A549 (cell line): ENCODE data around the gene RPS6KA6. TPM values are rescaled to one million over a fixed set of nuclear protein-coding genes. Genes with fewer than 3 reads are reported as not detected.

ENCODE experiments used
- ATAC-seq, 2 experiments: fragments of 200-7000 bp in 1 of 2; fragments of >200 bp in 1 of 2; cut with Nextera tagmentation in 1 of 2; cut with Tn5 transposase in 1 of 2; 3 replicates each; pipeline versions ENCODE4 v1.8.0 to v1.9.1; 2018 to 2020; ENCODE audit warnings: mild to moderate bottlenecking in 1 of 2, moderate library complexity in 1 of 2
- CTCF ChIA-PET: fragments of 300-600 bp; sonication (Branson Sonifier 250); formaldehyde crosslinking; extraction: SDS; loops from one replicate; lab custom pipeline; 2021; ENCODE audit warnings: antibody characterized with exemption, inconsistent platforms; lab: Yijun Ruan, JAX
- POLR2A ChIA-PET: fragments of 350-600 bp; formaldehyde crosslinking; extraction: SDS; loops from one replicate; lab custom pipeline; 2021; ENCODE audit warnings: antibody characterized with exemption, inconsistent platforms; lab: Yijun Ruan, JAX
- DNase-seq, 2 experiments: peaks; one replicate each; pipeline versions ENCODE4 v3.0.0 to v3.0.0-alpha.2; 2011 to 2016; ENCODE audit warnings: low read depth in 1 of 2, low spot score in 1 of 2
- FAIRE-seq: peaks from 2 replicates; lab custom pipeline; 2011; peaks lifted over from hg19 to GRCh38; lab: Jason Lieb, UNC
- H3K27ac ChIP-seq, 2 experiments: fragments of >200 bp; sonication (Bioruptor Twin); formaldehyde crosslinking; 3 replicates each; pipeline ENCODE4 v1.5.1; 2016 to 2017
- H3K4me1 ChIP-seq: fragments of >200 bp; sonication (Bioruptor Twin); formaldehyde crosslinking; 3 replicates; pipeline ENCODE4 v1.6.1; 2016
- H3K4me2 ChIP-seq: fragments of >200 bp; sonication (Bioruptor Twin); formaldehyde crosslinking; 3 replicates; pipeline ENCODE4 v1.6.1; 2016
- H3K4me3 ChIP-seq: fragments of >200 bp; sonication (Bioruptor Twin); formaldehyde crosslinking; 3 replicates; pipeline ENCODE4 v1.5.1; 2016
- H3K9me3 ChIP-seq: fragments of >200 bp; sonication (Bioruptor Twin); formaldehyde crosslinking; 3 replicates; pipeline ENCODE4 v1.6.1; 2016
- BHLHE40 ChIP-seq: IDR thresholded peaks from 2 replicates; pipeline ENCODE4 v1.6.1; 2012; ENCODE audit warnings: low read depth, low read length, inconsistent platforms
- CBX8 ChIP-seq: fragments of 200-600 bp; sonication (generic); IDR thresholded peaks from 2 replicates; pipeline ENCODE4 v1.6.1; 2016
- CHD2 ChIP-seq: fragments of 150-350 bp; IDR thresholded peaks from 2 replicates; pipeline ENCODE4 v1.6.1; 2014; ENCODE audit warnings: low read length; ENCODE audit not compliant: partially characterized antibody
- EHF ChIP-seq: fragments of 250-450 bp; sonication (Bioruptor Pico); IDR thresholded peaks from 2 replicates; pipeline ENCODE4 v1.5.0; 2020; ENCODE audit warnings: mild to moderate bottlenecking
- FOSB ChIP-seq: fragments of 250-450 bp; sonication (Bioruptor Pico); IDR thresholded peaks from 2 replicates; pipeline ENCODE4 v1.5.0; 2020; ENCODE audit warnings: mild to moderate bottlenecking, moderate library complexity
- GATA3 ChIP-seq: IDR thresholded peaks from 2 replicates; pipeline ENCODE4 v1.6.1; 2012; ENCODE audit warnings: borderline replicate concordance
- HOXB13 ChIP-seq: fragments of 250-450 bp; sonication (Bioruptor Pico); IDR thresholded peaks from 2 replicates; pipeline ENCODE4 v1.5.0; 2020; ENCODE audit warnings: low read depth, mild to moderate bottlenecking, moderate library complexity
- JUN ChIP-seq, 2 experiments: fragments of >200 bp; sonication (Bioruptor Twin); formaldehyde crosslinking; IDR thresholded peaks; 2 replicates in 1 of 2; 3 replicates in 1 of 2; pipeline ENCODE4 v1.6.1; 2016 to 2017
- KDM5A ChIP-seq: fragments of 200-600 bp; sonication (generic); IDR thresholded peaks from 2 replicates; pipeline ENCODE4 v1.6.1; 2016; ENCODE audit warnings: antibody characterized with exemption, mild to moderate bottlenecking
- MAZ ChIP-seq: fragments of 150-350 bp; IDR thresholded peaks from 2 replicates; pipeline ENCODE4 v1.6.1; 2014; ENCODE audit warnings: antibody characterized with exemption, low read depth, low read length, borderline replicate concordance
- MYC ChIP-seq: IDR thresholded peaks from 2 replicates; pipeline ENCODE4 v1.6.1; 2012; ENCODE audit warnings: mild to moderate bottlenecking, inconsistent platforms, low read length, improper control_type of control experiment, borderline replicate concordance
- NFE2L2 ChIP-seq: fragments of 150-350 bp; conservative IDR thresholded peaks from 2 replicates; pipeline ENCODE4 v1.6.1; 2014; ENCODE audit warnings: low read length
- PHF8 ChIP-seq: fragments of 200-600 bp; sonication (generic); IDR thresholded peaks from 2 replicates; pipeline ENCODE4 v1.6.1; 2016; ENCODE audit warnings: low read depth, mild to moderate bottlenecking, antibody characterized with exemption, moderate library complexity, borderline replicate concordance
- POLR2A ChIP-seq: IDR thresholded peaks from 2 replicates; pipeline ENCODE4 v1.6.1; 2012; ENCODE audit warnings: mild to moderate bottlenecking, low read length
- RAD21 ChIP-seq, 2 experiments: fragments of >200 bp in 1 of 2; sonication (Bioruptor Twin) in 1 of 2; formaldehyde crosslinking in 1 of 2; IDR thresholded peaks in 1 of 2; conservative IDR thresholded peaks in 1 of 2; 2 replicates in 1 of 2; 3 replicates in 1 of 2; pipeline ENCODE4 v1.6.1; 2012 to 2018; ENCODE audit warnings: inconsistent platforms in 1 of 2
- RFX5 ChIP-seq: fragments of 450-650 bp; IDR thresholded peaks from 2 replicates; pipeline ENCODE4 v1.7.1; 2014; ENCODE audit warnings: antibody characterized with exemption, mild to moderate bottlenecking, moderate library complexity
- SMC3 ChIP-seq: fragments of >200 bp; sonication (Bioruptor Twin); formaldehyde crosslinking; IDR thresholded peaks from 3 replicates; pipeline ENCODE4 v1.6.1; 2018; ENCODE audit warnings: inconsistent platforms
- TFCP2L1 ChIP-seq: fragments of 250-450 bp; sonication (Bioruptor Pico); IDR thresholded peaks from 2 replicates; pipeline ENCODE4 v1.5.0; 2021; ENCODE audit warnings: mild to moderate bottlenecking
- ZFP36 ChIP-seq: fragments of 450-650 bp; IDR thresholded peaks from 2 replicates; pipeline ENCODE4 v1.6.1; 2014; ENCODE audit warnings: borderline replicate concordance; ENCODE audit not compliant: partially characterized antibody
- WGBS: methylation state at CpG from one replicate; pipeline ENCODE4 v1.1.6; 2017; ENCODE audit errors: missing lambda C conversion rate; 5-methylcytosine and 5-hydroxymethylcytosine counted together
- polyA plus RNA-seq, 4 experiments: library from polyadenylated mRNA; depleted of rRNA in 3 of 4; stranded (reverse); fragments of >200 nt; fragmentation: RNase III in 1 of 4; extraction: RNeasy Plus Mini Kit Qiagen cat#74134 plus additional on column Dnase treatment in 1 of 4; gene quantifications; 2 replicates in 3 of 4; 3 replicates in 1 of 4; pipeline ENCODE4 v1.2.3, GENCODE V29; 2011 to 2017
- TF ChIP-seq, protein P1 (sequence below): fragments of 150-350 bp; IDR thresholded peaks from 2 replicates; pipeline ENCODE4 v1.6.1; 2014; ENCODE audit warnings: low read depth, mild to moderate bottlenecking, low read length
- TF ChIP-seq, protein P2 (sequence below): fragments of >200 bp; sonication (Bioruptor Twin); formaldehyde crosslinking; IDR thresholded peaks from 3 replicates; pipeline ENCODE4 v1.6.1; 2016
- TF ChIP-seq, protein P3 (sequence below): IDR thresholded peaks from 2 replicates; pipeline ENCODE4 v1.6.1; 2012
- TF ChIP-seq, protein P4 (sequence below): fragments of >200 bp; sonication (Bioruptor Twin); formaldehyde crosslinking; IDR thresholded peaks from 2 replicates; pipeline ENCODE4 v1.6.1; 2016
- TF ChIP-seq, protein P5 (sequence below): fragments of 250-450 bp; sonication (Bioruptor Pico); IDR thresholded peaks from 2 replicates; pipeline ENCODE4 v1.5.0; 2020; ENCODE audit warnings: low read depth, mild to moderate bottlenecking, moderate library complexity
- TF ChIP-seq, protein P6 (sequence below): fragments of 200-600 bp; sonication (generic); IDR thresholded peaks from 2 replicates; pipeline ENCODE4 v1.6.1; 2016; ENCODE audit warnings: antibody characterized with exemption, mild to moderate bottlenecking, moderate library complexity

RPS6KA6 gene
- polyA plus RNA-seq, 2 of the 4 experiments (the other 2 are of a cell fraction): 4.6 to 11.3 TPM

DNA sequence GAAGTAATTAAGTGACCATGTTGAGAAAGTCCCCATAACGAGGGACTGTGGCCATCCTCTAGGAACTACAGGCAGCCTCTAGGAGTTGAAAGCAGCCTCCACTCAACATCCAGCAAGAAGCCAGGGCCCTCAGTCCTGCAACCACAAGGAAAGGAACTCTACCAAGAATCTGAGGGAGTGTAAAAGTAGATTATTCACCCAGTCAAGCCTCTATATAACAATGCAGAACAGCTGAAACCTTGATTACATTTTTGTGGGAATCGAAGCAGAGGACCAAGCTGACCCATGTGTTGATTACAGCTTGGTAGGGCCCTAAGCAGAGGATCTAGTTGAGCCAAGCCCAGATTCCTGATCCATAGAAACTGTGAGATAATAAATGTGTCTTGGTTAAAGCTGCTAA lies 17.1 kb downstream of the RPS6KA6 start (continued):
- TF ChIP-seq, protein P1, sequence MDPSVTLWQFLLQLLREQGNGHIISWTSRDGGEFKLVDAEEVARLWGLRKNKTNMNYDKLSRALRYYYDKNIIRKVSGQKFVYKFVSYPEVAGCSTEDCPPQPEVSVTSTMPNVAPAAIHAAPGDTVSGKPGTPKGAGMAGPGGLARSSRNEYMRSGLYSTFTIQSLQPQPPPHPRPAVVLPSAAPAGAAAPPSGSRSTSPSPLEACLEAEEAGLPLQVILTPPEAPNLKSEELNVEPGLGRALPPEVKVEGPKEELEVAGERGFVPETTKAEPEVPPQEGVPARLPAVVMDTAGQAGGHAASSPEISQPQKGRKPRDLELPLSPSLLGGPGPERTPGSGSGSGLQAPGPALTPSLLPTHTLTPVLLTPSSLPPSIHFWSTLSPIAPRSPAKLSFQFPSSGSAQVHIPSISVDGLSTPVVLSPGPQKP: no peak
- TF ChIP-seq MAZ (no peak), MYC (no peak), RFX5 (no peak), PHF8 (no peak), HOXB13 (no peak)
- TF ChIP-seq, protein P2, sequence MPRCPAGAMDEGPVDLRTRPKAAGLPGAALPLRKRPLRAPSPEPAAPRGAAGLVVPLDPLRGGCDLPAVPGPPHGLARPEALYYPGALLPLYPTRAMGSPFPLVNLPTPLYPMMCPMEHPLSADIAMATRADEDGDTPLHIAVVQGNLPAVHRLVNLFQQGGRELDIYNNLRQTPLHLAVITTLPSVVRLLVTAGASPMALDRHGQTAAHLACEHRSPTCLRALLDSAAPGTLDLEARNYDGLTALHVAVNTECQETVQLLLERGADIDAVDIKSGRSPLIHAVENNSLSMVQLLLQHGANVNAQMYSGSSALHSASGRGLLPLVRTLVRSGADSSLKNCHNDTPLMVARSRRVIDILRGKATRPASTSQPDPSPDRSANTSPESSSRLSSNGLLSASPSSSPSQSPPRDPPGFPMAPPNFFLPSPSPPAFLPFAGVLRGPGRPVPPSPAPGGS: no peak
- TF ChIP-seq, protein P3, sequence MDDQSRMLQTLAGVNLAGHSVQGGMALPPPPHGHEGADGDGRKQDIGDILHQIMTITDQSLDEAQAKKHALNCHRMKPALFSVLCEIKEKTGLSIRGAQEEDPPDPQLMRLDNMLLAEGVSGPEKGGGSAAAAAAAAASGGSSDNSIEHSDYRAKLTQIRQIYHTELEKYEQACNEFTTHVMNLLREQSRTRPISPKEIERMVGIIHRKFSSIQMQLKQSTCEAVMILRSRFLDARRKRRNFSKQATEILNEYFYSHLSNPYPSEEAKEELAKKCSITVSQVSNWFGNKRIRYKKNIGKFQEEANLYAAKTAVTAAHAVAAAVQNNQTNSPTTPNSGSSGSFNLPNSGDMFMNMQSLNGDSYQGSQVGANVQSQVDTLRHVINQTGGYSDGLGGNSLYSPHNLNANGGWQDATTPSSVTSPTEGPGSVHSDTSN: no peak
- TF ChIP-seq, all 56 proteins: peak for 0

DNA sequence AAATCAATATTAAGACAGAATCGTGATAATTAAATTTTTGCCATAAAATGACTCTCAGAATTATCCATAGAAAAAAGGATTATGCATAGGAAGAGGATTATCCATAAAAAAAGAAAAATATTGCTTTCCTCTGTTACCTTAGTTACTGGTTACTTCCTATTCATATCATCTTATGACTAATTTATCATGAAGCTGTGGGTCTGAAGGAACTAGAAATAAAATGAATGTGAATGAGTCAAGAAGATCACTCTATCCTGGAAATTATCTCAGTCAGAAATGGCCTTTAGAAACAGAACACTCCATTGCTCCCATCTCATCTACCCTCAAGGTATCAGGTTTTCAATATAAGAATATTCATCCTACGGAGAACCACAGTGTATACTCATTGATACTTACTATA lies 19.4 kb downstream of the RPS6KA6 start:
- FAIRE-seq (peak; percentile 90), DNase-seq (peak; percentile 3 to 12), ATAC-seq (peak; percentile 62 to 65; a peak in 4 of 6 replicates)
- peaks cover 34% of the 10 kb centered on the region for H3K4me1 ChIP-seq
- ChIA-PET POLR2A (no interaction called here), CTCF (no interaction called here)
- no peaks in the 10 kb centered on the region for H3K9me3 ChIP-seq
- H3K4me2 ChIP-seq: peak overlapping the region; percentile 63
- TF ChIP-seq GATA3: no peak
- TF ChIP-seq FOSB (CRISPR knock-in tag): no peak
- TF ChIP-seq BHLHE40: no peak
- TF ChIP-seq, protein P4, sequence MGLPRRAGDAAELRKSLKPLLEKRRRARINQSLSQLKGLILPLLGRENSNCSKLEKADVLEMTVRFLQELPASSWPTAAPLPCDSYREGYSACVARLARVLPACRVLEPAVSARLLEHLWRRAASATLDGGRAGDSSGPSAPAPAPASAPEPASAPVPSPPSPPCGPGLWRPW: no peak
- TF ChIP-seq CBX8: no peak
- TF ChIP-seq, protein P5, sequence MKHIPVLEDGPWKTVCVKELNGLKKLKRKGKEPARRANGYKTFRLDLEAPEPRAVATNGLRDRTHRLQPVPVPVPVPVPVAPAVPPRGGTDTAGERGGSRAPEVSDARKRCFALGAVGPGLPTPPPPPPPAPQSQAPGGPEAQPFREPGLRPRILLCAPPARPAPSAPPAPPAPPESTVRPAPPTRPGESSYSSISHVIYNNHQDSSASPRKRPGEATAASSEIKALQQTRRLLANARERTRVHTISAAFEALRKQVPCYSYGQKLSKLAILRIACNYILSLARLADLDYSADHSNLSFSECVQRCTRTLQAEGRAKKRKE (CRISPR knock-in tag): no peak
- TF ChIP-seq POLR2A: no peak
- no peak for TF ChIP-seq CHD2
- TF ChIP-seq JUN (IDR thresholded peaks at IDR 0.05): no peak
- TF ChIP-seq NFE2L2: no peak
- no peak for TF ChIP-seq TFCP2L1 (CRISPR knock-in tag)
- TF ChIP-seq KDM5A: no peak
- no peak for TF ChIP-seq EHF (CRISPR knock-in tag)
- TF ChIP-seq SMC3: no peak
- TF ChIP-seq, protein P6, sequence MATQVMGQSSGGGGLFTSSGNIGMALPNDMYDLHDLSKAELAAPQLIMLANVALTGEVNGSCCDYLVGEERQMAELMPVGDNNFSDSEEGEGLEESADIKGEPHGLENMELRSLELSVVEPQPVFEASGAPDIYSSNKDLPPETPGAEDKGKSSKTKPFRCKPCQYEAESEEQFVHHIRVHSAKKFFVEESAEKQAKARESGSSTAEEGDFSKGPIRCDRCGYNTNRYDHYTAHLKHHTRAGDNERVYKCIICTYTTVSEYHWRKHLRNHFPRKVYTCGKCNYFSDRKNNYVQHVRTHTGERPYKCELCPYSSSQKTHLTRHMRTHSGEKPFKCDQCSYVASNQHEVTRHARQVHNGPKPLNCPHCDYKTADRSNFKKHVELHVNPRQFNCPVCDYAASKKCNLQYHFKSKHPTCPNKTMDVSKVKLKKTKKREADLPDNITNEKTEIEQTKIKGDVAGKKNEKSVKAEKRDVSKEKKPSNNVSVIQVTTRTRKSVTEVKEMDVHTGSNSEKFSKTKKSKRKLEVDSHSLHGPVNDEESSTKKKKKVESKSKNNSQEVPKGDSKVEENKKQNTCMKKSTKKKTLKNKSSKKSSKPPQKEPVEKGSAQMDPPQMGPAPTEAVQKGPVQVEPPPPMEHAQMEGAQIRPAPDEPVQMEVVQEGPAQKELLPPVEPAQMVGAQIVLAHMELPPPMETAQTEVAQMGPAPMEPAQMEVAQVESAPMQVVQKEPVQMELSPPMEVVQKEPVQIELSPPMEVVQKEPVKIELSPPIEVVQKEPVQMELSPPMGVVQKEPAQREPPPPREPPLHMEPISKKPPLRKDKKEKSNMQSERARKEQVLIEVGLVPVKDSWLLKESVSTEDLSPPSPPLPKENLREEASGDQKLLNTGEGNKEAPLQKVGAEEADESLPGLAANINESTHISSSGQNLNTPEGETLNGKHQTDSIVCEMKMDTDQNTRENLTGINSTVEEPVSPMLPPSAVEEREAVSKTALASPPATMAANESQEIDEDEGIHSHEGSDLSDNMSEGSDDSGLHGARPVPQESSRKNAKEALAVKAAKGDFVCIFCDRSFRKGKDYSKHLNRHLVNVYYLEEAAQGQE: no peak
- TF ChIP-seq RAD21 (conservative IDR thresholded peaks at IDR 0.05 in 1 of 2, IDR thresholded peaks at IDR 0.05 in 1 of 2): no peak
- no peak for TF ChIP-seq ZFP36
- H3K4me3 ChIP-seq: no peak overlapping the region
- WGBS: 27% methylated on average over 2 of the region's 2 CpGs
- H3K27ac ChIP-seq: no peak overlapping the region
